IPS DF 6.9 (cell line): ENCODE results near the gene KHSRP.

ENCODE experiments used
- DNase-seq: peaks from one replicate; pipeline ENCODE4 v3.0.0-alpha.2; 2013; ENCODE audit warnings: low read depth, low spot score
- H3K27ac ChIP-seq: one replicate; pipeline ENCODE4 v1.5.1; 2013; ENCODE audit warnings: low read length, control low read depth
- H3K27me3 ChIP-seq: 2 replicates; pipeline ENCODE4 v1.6.1; 2013; ENCODE audit warnings: mild to moderate bottlenecking, low read length; ENCODE audit not compliant: control insufficient read depth, insufficient read depth
- H3K36me3 ChIP-seq: 2 replicates; pipeline ENCODE4 v1.6.1; 2013; ENCODE audit warnings: low read length; ENCODE audit not compliant: control insufficient read depth, insufficient read depth
- H3K4me1 ChIP-seq: 2 replicates; pipeline ENCODE4 v1.6.1; 2013; ENCODE audit warnings: low read length; ENCODE audit not compliant: control insufficient read depth, insufficient read depth
- H3K4me3 ChIP-seq: 2 replicates; pipeline ENCODE4 v1.5.1; 2013; ENCODE audit warnings: mild to moderate bottlenecking, low read length
- H3K9me3 ChIP-seq: 2 replicates; pipeline ENCODE4 v1.6.1; 2013; ENCODE audit warnings: low read length, inconsistent platforms; ENCODE audit not compliant: control insufficient read depth, insufficient read depth
- WGBS: extraction: QIAGEN DNeasy Blood & Tissue Kit; methylation state at CpG from one replicate; pipeline ENCODE4 v1.1.7; 2013; ENCODE audit warnings: mixed read lengths, missing lambda C conversion rate; ENCODE audit not compliant: insufficient read length, insufficient coverage; 5-methylcytosine and 5-hydroxymethylcytosine counted together

The KHSRP gene

GRCh38 chr19:6460099-6460884 lies 35.7 kb upstream of the KHSRP start:
- no CpG with 5 or more reads among the region's 57 CpGs for WGBS
- Histone ChIP-seq H3K9me3 (no peaks in the 10 kb centered on the region), H3K36me3 (no peaks in the 10 kb centered on the region; the same call in 1 of the 2 replicates), H3K27ac (no peak overlapping the region), H3K4me1 (peaks cover 4% of the 10 kb centered on the region; the same call in 1 of the 2 replicates), H3K4me3 (peak overlapping the region; percentile 63; the same call in 1 of the 2 replicates), H3K27me3 (no peaks in the 10 kb centered on the region)
- DNase-seq: peak; percentile 90

DNA sequence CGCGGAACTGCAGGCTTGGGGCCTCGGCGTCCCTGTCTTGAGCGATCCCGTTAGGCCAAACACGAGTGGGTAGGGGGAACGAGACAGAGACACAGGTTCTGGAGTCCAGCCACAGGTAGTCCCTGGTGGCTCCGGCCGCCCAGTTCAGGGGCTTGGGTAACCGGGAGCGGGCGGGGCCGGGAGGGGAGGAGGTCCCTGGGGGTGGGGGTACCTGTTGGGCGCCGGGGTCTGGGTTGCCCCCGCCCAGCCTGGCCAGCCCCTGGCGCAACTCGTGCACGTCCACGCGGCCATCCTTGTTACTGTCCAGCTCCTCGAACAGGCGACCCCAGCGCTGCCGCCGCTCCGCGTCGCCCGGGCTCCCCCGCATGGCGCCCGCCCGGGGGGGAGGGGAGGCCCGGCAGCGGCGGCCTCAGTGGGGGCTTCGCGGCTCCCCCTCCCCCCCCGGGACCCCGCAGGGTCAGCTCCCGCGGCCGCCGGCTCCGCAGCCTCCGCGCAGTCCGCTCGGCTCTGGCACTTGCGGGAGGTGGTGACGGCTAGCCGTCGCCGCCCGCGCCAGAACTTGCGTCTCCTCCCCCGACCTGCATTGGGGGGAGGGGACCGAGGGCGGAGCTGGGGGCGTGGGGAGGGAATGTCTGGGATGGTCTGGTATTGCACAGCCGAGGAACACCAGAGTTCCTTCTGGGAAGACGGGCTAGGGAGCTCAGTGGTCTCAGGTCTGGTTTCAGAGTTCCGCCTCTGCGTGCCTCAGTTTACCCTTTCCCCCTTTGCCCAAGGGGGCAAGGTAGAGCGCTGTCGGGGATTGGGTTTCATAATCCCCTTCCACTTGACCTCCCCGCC lies 34.9 kb upstream of the KHSRP start, which contains the start of gene SLC25A23:
Gene SLC25A23, minus strand, starts transcription at position 531 of the 837 bp plus-strand sequence. Its CDS starts 164 bp downstream, at position 367.
- DNase-seq: peak; percentile 54
- no CpG with 5 or more reads among the region's 70 CpGs for WGBS
- Histone ChIP-seq H3K9me3 (no peaks in the 10 kb centered on the region), H3K27ac (no peak within 1 kb of the TSS), H3K4me3 (peak within 1 kb of the TSS; percentile 63), H3K36me3 (peaks cover under 1% of the 10 kb centered on the region; the same call in 1 of the 2 replicates), H3K4me1 (0 out of 2 replicates have a peak, but pooled peaks cover 4% of the 10 kb centered on the region), H3K27me3 (no peaks in the 10 kb centered on the region)

GRCh38 chr19:6458695-6459261 lies 34.2 kb upstream of the KHSRP start:
- Histone ChIP-seq H3K27me3 (no peaks in the 10 kb centered on the region), H3K4me3 (peak overlapping the region; percentile 63), H3K36me3 (peaks cover 7% of the 10 kb centered on the region), H3K27ac (no peak overlapping the region), H3K9me3 (peaks cover 2% of the 10 kb centered on the region; the same call in 1 of the 2 replicates), H3K4me1 (0 out of 2 replicates have a peak, but pooled peaks cover 4% of the 10 kb centered on the region)
- no peak for DNase-seq
- no CpG with 5 or more reads among the region's 16 CpGs for WGBS

- WGBS: no CpG with 5 or more reads among the region's 17 CpGs
Observed at GRCh38 chr19:6457958-6458694, 33.5 kb upstream of the KHSRP start.

DNA sequence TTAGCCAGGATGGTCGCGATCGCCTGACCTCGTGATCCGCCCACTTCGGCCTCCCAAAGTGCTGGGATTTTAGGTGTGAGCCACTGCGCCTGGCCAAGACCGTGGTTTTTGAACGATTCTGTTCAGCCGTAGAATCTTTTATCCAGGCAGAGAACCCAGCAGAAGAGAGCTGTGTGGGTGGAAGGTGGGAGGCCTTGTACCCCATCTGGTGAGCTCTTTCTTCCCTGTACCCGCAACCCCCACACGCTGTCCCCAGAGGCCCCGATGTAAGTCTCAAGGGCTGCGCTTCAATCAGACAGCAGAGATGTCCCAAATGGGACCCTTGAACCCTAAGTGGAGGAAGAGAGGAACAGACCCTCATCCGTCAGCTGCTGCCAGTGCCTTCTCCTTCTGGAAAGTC lies 31.3 kb upstream of the KHSRP start:
- H3K36me3 ChIP-seq: peaks cover 9% of the 10 kb centered on the region
- no peak for DNase-seq
- no peaks in the 10 kb centered on the region for H3K27me3 ChIP-seq
- no peak overlapping the region for H3K4me3 ChIP-seq
- 0 out of 2 replicates have a peak, but pooled peaks cover 4% of the 10 kb centered on the region for H3K4me1 ChIP-seq
- H3K9me3 ChIP-seq: peaks cover 2% of the 10 kb centered on the region; the same call in 1 of the 2 replicates
- no peak overlapping the region for H3K27ac ChIP-seq
- no CpG with 5 or more reads among the region's 15 CpGs for WGBS

More at GRCh38 chr19:6457958-6458694, 33.5 kb upstream of the KHSRP start:
- H3K27ac ChIP-seq: no peak overlapping the region
- DNase-seq: no peak
- H3K4me3 ChIP-seq: no peak overlapping the region
- peaks cover 9% of the 10 kb centered on the region for H3K36me3 ChIP-seq
- 0 out of 2 replicates have a peak, but pooled peaks cover 4% of the 10 kb centered on the region for H3K4me1 ChIP-seq
- H3K27me3 ChIP-seq: no peaks in the 10 kb centered on the region
- H3K9me3 ChIP-seq: peaks cover 2% of the 10 kb centered on the region; the same call in 1 of the 2 replicates

DNA sequence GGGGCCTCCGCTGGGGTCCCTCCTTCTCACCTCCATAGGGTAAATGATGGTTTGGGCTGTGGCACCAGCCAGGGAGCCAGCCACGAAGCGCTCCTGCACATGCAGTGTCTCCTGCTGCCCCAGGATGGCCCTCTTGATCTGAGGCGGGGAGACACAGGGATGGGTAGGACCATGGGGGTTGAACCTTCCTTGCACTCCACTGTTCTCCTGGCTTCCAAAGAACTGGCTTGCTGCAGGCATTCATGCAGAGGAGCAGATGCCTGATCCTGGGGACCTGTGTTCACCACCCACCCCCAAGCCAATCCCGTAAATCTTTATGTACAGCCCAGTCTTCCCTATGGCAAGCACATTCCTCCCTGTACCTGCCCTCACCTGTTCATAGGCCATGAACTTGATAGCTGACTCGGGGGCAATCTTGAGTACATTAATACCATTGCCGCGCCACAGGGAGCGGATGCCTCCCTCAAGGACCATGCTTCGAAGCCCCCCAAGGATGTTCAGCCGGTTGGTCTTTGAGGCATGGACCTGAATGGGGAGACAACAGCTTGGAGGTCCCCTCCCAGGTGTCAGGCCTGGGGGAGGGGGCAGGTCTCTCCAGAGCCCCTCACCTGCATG lies 29.4 kb upstream of the KHSRP start:
- Histone ChIP-seq H3K27ac (no peak overlapping the region), H3K4me1 (0 out of 2 replicates have a peak, but pooled peaks cover 4% of the 10 kb centered on the region), H3K27me3 (no peaks in the 10 kb centered on the region), H3K9me3 (peaks cover 2% of the 10 kb centered on the region; the same call in 1 of the 2 replicates), H3K4me3 (no peak overlapping the region), H3K36me3 (peaks cover 9% of the 10 kb centered on the region)
- DNase-seq: no peak
- WGBS: no CpG with 5 or more reads among the region's 11 CpGs

- peaks cover 9% of the 10 kb centered on the region for H3K36me3 ChIP-seq
- 0 out of 2 replicates have a peak, but pooled peaks cover 1% of the 10 kb centered on the region for H3K4me1 ChIP-seq
- no peak for DNase-seq
- no peak overlapping the region for H3K4me3 ChIP-seq
- no CpG with 5 or more reads among the region's 2 CpGs for WGBS
- H3K9me3 ChIP-seq: peaks cover 2% of the 10 kb centered on the region; the same call in 1 of the 2 replicates
- H3K27ac ChIP-seq: no peak overlapping the region
- no peaks in the 10 kb centered on the region for H3K27me3 ChIP-seq
Observed at GRCh38 chr19:6452899-6453298, 28.3 kb upstream of the KHSRP start.

- no peak for DNase-seq
- no peaks in the 10 kb centered on the region for H3K27me3 ChIP-seq
- WGBS: no CpG with 5 or more reads among the region's 19 CpGs
- no peak overlapping the region for H3K27ac ChIP-seq
- no peak overlapping the region for H3K4me3 ChIP-seq
- H3K4me1 ChIP-seq: no peaks in the 10 kb centered on the region
- H3K9me3 ChIP-seq: peaks cover 2% of the 10 kb centered on the region; the same call in 1 of the 2 replicates
- peaks cover 9% of the 10 kb centered on the region for H3K36me3 ChIP-seq
Observed at GRCh38 chr19:6452223-6452614, 27.6 kb upstream of the KHSRP start.

GRCh38 chr19:6451583-6452222 lies 27.1 kb upstream of the KHSRP start:
- Histone ChIP-seq H3K4me1 (no peaks in the 10 kb centered on the region), H3K36me3 (peaks cover 9% of the 10 kb centered on the region), H3K27ac (no peak overlapping the region), H3K27me3 (no peaks in the 10 kb centered on the region), H3K9me3 (peaks cover 2% of the 10 kb centered on the region; the same call in 1 of the 2 replicates), H3K4me3 (no peak overlapping the region)
- DNase-seq: no peak
- no CpG with 5 or more reads among the region's 7 CpGs for WGBS
